ENCODE results near the gene BCL11B. TPM values are rescaled to one million over a fixed set of nuclear protein-coding genes. Genes with fewer than 3 reads are reported as not detected.

BCL11B gene
- total and polyA plus RNA-seq, 4 donors: 0.04 to 0.42 (median 0.16) TPM

DNA sequence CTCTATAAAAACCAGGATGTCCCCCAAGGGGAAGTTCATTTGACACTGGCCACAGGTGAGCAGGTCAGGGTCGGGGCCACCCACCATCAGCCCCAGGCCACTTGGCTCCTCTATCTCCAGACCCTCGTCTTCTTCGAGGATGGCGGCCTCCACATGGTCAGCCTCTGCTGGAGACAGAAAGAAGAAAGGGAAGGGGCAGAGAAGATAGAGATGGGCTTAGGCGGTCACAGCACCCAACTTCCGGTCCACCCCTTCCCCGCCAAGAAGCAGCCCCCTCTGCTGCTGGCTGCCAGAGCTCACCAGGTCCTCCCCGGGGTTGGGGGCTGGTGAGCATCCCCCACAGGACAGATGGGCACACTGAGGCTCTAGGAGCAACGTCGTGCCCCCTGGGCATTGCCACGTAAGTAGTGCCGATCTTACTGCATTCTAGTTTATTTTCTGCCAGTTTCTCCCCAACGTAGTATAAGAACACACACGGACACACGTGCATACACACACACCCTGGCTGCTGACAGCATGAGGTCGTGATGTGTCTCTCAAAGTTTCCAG lies 14.2 kb downstream of the BCL11B start (continued):
- TF ChIP-seq, protein P1, sequence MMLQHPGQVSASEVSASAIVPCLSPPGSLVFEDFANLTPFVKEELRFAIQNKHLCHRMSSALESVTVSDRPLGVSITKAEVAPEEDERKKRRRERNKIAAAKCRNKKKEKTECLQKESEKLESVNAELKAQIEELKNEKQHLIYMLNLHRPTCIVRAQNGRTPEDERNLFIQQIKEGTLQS (IDR thresholded peaks at IDR 0.05): no peak
- TF ChIP-seq SP1 (IDR thresholded peaks at IDR 0.05) (no peak), EGR1 (IDR thresholded peaks at IDR 0.05; ENCODE audit: low read depth in 2 of 2) (no peak)

DNA sequence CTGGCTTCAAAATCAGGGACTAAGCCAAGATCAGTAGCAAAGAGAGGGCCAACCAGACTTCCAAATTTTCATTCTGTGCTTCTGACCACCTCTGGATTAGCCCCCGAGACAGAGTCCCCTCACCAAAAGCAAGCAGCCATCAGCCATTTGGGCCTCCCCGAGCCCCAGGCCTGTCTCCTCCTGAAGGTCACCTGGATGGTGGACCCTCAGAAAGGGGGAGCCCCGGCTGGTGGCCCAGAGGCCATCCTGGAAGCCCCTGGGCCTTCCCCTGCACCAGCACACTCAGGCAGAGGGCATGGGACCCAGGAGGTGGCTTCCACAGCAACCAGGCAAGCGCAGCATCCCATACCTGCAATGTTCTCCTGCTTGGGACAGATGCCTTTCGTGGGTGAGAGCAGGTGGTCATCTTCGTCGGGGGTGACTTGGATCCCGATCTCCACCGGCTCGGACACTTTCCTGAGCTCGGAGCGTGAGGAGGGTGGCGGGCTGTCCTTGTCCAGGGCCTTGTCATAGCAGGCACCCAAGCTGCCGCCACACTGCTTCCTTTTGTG lies 14.8 kb downstream of the BCL11B start:
- H3K27ac ChIP-seq (ENCODE audit: low read depth in 1 of 2, low read length in 2 of 2): peak overlapping the region in 1 of 2 donors; percentile 15
- H3K27me3 ChIP-seq (ENCODE audit: control insufficient read depth in 4 of 4, insufficient read depth in 4 of 4, low read length in 3 of 4): peaks cover 0 to 3% (median 0%) of the 10 kb centered on the region in 4 donors
- WGBS: 91% methylated on average over 14 of the region's 14 CpGs

More for the DNA sequence above, 14.8 kb downstream of the BCL11B start:
- TF ChIP-seq, protein P2, sequence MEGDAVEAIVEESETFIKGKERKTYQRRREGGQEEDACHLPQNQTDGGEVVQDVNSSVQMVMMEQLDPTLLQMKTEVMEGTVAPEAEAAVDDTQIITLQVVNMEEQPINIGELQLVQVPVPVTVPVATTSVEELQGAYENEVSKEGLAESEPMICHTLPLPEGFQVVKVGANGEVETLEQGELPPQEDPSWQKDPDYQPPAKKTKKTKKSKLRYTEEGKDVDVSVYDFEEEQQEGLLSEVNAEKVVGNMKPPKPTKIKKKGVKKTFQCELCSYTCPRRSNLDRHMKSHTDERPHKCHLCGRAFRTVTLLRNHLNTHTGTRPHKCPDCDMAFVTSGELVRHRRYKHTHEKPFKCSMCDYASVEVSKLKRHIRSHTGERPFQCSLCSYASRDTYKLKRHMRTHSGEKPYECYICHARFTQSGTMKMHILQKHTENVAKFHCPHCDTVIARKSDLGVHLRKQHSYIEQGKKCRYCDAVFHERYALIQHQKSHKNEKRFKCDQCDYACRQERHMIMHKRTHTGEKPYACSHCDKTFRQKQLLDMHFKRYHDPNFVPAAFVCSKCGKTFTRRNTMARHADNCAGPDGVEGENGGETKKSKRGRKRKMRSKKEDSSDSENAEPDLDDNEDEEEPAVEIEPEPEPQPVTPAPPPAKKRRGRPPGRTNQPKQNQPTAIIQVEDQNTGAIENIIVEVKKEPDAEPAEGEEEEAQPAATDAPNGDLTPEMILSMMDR (IDR thresholded peaks at IDR 0.05; ENCODE audit: low read depth, low read length, missing input control): no peak
- TF ChIP-seq, protein P3, sequence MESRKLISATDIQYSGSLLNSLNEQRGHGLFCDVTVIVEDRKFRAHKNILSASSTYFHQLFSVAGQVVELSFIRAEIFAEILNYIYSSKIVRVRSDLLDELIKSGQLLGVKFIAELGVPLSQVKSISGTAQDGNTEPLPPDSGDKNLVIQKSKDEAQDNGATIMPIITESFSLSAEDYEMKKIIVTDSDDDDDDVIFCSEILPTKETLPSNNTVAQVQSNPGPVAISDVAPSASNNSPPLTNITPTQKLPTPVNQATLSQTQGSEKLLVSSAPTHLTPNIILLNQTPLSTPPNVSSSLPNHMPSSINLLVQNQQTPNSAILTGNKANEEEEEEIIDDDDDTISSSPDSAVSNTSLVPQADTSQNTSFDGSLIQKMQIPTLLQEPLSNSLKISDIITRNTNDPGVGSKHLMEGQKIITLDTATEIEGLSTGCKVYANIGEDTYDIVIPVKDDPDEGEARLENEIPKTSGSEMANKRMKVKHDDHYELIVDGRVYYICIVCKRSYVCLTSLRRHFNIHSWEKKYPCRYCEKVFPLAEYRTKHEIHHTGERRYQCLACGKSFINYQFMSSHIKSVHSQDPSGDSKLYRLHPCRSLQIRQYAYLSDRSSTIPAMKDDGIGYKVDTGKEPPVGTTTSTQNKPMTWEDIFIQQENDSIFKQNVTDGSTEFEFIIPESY (IDR thresholded peaks at IDR 0.05): no peak
- TF ChIP-seq GABPA (IDR thresholded peaks at IDR 0.05 in 1 of 2, conservative IDR thresholded peaks at IDR 0.05 in 1 of 2): no peak
- TF ChIP-seq, protein P4, sequence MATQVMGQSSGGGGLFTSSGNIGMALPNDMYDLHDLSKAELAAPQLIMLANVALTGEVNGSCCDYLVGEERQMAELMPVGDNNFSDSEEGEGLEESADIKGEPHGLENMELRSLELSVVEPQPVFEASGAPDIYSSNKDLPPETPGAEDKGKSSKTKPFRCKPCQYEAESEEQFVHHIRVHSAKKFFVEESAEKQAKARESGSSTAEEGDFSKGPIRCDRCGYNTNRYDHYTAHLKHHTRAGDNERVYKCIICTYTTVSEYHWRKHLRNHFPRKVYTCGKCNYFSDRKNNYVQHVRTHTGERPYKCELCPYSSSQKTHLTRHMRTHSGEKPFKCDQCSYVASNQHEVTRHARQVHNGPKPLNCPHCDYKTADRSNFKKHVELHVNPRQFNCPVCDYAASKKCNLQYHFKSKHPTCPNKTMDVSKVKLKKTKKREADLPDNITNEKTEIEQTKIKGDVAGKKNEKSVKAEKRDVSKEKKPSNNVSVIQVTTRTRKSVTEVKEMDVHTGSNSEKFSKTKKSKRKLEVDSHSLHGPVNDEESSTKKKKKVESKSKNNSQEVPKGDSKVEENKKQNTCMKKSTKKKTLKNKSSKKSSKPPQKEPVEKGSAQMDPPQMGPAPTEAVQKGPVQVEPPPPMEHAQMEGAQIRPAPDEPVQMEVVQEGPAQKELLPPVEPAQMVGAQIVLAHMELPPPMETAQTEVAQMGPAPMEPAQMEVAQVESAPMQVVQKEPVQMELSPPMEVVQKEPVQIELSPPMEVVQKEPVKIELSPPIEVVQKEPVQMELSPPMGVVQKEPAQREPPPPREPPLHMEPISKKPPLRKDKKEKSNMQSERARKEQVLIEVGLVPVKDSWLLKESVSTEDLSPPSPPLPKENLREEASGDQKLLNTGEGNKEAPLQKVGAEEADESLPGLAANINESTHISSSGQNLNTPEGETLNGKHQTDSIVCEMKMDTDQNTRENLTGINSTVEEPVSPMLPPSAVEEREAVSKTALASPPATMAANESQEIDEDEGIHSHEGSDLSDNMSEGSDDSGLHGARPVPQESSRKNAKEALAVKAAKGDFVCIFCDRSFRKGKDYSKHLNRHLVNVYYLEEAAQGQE (IDR thresholded peaks at IDR 0.05): no peak
- no peak overlapping the region for H3K9ac ChIP-seq (ENCODE audit: low read depth in 1 of 2, low read length in 2 of 2)
- DNase-seq (ENCODE audit: low spot score): no peak
- no peaks in the 10 kb centered on the region for H3K4me1 ChIP-seq (ENCODE audit: control insufficient read depth in 4 of 4, insufficient read depth in 4 of 4, low read length in 3 of 4)
- H3K36me3 ChIP-seq (ENCODE audit: control insufficient read depth in 4 of 4, insufficient read depth in 3 of 4, low read depth in 1 of 4, low read length in 3 of 4): no peaks in the 10 kb centered on the region
- no peaks in the 10 kb centered on the region for H3K9me3 ChIP-seq (ENCODE audit: control insufficient read depth in 4 of 4, low read length in 3 of 4)
- no peak overlapping the region for H3K4me3 ChIP-seq (ENCODE audit: low read depth in 1 of 3, low read length in 3 of 3)

All from liver (tissue), 9 donors.